SKM-1 (cell line): Measurements from ENCODE around the gene MCC.
A peak's percentile ranks its signal among the peaks of the same experiment; 100 is the strongest.

ENCODE experiments used
- DNase-seq: peaks from one replicate; lab custom pipeline; 2025; ENCODE audit not compliant: unreplicated experiment; lab: John Stamatoyannopoulos, UW

The MCC gene

DNA sequence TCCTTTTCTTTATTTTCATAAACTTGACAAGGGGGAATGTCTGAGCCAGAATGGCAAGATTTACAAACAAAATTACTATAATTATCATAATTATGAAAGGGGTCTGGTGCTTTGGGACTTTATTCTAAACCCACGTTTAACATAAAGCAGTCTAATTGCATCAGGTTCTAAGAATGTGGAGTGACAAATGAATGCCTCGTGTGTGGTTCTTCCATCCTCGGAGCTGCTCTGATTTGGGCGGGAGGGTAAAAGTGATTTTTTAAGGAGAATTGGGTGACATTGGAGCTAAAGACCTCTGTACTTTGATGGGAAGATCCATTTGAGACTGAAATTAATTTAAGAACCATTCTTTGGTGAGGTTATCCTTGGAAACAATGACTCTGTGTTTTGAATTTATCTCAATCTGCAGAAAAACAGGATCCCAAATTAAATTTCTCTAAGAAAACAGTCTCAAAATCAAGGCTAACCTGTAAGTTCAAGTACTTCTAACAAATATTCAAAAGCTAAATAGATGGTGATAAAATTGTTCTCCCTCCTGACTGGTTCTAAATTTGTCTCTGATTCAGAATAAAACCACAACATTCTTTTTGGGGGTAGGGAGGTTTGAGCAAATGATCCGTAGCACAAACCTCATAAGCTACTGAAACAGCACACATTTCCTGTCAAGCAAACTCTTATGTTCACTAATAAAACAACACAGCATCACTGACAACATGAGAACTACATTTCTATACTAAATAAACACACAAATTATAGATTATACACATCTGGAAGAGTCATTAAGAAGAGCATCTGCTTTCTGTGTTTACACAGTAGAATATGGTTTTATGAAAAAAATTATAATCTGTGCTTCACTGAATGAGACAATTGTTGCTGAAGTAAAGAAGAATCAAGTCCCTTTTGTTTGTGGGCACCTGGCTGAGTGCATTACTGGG, 426.1 kb downstream of the MCC start:
- no peak for DNase-seq

DNA sequence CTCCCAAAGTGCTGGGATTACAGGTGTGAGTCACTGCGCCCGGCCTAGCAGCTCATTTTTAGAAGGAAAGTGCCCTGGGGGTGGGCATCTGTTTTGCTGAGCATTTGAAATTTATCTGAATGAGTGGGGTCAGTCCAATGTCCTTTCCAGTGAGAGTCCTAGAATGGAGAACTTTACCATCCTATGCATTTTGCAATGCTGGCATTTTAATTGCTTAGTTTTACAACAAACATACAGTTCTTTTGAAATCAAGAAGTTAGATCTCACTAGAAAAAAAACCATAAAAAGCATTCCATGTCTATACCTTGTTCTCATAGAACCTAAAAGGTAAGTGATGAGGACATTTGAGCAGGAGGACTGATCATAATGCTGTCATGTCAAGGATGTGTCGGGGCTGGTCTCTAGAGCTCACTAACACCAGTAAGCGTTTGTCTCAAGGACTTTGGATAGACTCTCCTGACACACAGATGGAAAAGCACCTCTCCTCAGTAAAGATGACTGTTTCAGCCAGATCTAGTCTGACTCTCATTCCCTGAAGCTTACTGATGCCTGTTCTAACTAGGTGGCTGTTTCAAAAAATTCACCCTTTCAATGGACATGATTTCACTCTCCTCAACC, 427.7 kb downstream of the MCC start:
- no peak for DNase-seq

DNA sequence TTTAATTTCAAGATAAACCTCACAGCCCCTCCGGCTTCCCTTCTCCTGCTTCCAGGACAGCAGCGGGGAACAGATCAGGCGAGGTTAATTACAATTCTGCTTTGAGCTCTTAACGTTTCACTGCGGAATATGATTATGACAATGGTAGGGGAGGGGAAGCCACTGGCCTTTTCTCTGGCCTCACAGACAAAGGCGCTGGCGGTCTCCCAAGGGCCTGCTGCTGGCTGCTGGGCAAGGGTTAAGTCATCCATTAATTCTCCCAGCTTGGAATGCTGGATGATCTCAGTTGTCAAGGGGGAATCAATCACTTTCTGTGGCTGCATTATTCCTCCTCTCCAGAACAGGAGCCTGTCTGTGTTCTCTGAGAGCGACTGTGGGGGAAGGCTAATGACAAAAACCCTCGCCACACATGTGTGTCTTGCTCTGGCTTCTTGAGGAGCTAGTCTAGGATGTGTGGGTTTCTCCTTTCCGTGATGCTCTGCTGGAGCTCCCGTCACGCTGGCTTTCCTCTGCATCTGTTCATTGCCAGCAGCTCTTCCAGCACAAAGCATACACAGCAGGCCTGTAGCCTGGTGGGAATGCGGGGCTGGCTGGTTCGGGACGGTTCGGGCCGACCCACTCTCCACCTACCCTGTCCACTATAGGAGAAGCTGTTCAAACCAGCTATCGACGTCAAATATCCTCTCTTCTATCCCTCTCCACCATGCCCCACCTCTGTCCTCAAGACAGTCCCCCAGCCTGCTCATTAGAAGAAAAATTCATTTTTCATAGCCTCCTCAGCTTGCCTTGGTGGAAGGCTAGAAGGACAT, 428.8 kb downstream of the MCC start:
- DNase-seq, result no peak

DNA sequence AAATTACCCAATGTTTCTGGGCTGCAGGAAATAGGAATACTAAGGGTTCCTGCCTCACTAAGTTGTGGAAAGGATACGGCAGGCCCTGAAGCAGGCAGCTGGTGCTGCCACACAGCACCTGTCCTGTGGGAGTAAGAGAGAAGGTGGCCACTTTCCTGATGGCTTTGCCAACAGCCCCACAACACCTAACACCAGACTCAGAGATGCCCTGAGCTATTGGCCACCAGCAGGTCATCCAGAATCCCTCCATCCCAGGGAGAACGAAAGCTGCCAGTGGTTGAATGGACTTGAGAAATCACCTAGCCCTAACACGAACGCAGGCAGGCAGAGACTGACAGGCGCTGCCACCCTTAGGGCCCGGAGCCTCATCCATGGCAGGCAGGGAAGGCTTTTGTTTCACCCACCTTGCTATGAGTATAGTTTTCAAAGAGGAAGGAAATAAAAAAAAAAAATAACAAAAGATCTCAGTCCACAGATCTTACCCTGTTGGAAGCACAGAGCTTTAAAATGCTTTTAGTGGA, 429.5 kb downstream of the MCC start:
- DNase-seq, result no peak

DNA sequence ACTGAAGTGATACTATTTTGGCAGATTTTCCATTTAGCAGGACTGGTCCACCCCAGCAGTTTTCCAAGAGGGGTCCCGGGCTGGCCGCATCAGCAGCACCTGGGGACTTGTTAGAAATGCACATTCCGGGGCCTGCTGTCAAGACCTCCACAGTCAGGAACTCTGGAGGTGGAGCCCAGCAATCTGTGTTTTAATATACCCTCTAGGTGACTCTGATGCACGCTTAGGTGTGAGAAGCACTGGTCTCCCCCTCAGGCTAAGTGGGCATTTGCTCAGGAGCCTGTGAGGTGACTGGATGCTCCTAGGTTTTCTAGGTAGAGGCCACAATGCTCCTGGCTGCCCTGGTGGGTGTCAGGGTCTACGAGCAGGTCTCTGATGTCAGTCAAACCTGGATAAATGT, 430.0 kb downstream of the MCC start:
- no peak for DNase-seq

DNA sequence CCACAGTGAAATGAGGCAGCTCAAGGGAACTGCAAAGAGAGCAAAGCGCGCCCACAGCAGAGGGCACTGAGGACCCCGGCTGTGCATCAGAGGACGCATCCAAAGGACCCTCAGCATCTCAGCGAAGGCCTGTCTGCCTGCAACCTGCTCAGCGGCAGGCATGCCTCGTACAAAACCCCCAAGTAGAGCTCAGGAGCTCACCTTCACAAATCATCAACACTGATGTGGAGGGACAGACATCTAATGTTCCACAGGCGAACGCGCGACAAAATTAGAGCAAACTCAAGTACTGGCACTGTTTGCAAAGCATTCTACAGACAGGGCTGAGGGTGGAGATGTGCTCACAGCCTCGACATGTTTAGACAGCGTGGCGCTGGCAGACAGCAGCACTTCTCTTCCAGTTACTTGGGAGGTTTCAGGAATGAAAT, 430.7 kb downstream of the MCC start:
- DNase-seq, result no peak

DNA sequence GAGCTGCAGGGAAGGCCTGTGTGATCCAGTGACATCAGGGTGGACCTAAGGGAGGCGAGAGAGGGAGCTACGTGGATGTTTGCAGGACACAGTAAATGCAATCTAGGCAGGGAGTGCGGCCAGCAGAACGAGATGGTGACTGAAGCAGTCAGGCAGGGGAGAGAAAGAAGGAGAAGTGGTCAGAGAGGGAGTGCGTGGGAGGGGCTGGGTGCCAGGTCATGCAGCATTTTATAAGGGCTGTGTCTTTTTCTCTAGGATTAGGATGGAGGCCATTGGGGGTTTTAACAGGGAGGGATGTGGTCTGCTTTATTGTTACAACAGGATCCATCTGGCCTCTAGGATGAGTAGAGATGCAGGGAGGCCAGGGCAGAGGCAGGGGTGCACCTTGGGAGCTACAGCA, 431.3 kb downstream of the MCC start:
- DNase-seq, result peak; percentile 19

DNA sequence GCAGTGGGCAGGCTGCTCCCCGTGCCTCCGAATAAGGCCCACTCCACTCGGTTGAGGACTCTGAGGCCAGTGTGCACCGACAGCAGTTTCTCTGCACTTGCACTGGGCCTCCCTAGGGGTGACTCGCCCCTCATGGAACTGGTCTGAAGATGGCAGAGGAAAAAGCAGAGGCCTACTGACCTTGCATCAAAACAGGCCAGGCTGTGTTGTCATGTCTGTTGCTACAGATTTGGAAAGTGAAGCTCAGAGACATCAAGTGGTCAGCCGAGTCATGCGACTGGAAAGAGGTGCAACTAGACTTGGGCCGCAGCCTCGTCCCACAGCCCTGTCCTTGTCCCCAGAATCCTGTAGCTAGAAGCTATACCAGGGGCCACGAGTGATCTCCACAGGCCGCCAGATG, 433.4 kb downstream of the MCC start:
- DNase-seq, result no peak

DNA sequence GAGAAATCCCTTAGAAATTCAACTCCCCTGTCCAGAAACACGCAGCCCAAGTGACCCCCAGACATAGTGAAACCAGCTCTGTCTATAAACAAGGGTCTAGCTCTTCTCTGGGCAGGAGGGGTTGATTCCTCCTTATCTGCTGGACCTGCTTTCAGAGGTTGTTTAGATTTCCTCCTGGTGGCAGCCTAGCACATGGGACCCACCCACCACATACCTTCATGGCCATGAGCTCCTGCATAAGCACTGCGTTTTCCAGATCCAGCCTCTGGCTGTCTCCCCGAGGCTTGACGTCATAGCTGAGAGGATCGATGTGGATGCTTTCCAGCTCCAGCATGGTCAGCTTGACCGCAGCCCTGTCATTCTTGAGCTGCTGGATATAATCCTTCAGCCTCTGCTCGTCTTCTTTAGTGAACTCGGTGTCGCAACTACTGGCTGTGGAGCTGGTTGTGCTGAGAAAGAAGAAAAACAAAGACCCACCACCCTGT, 434.7 kb downstream of the MCC start:
- DNase-seq, result no peak

DNA sequence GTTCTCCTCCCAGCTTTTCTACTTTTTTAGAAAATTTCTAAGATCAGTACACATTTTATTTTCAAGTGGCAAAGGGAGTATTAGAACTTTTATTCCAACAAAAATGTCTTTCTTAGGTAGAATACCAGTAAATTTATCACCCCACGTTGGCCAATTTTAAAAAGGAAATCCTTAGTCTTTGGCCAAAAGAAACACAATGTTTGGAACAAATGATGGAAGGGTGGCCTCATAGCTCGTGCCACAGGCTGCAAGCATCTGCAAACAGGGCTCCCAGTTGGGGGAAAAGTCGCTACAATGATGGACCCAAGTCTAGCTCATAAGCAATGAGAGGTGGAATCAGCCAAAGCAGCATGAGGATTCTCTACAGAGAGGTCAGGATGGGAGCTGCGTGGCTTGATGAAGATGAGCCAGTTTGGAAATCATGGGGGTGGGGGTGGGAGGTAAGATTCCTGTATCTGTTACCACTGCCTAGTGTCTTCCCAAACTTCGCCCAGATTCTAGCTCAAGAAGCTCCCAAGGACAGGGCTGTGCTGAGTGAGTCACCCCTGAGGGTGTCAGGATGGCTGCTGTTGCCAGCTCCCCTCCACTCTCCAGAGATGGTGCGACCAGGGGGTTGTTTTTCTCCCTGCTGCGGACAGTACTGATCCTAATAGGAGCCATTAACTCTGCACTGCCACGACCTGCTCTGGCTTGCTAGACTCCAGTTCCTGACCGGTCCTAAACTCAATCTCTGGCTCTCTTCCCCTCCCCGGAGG, 436.0 kb downstream of the MCC start:
- no peak for DNase-seq

DNA sequence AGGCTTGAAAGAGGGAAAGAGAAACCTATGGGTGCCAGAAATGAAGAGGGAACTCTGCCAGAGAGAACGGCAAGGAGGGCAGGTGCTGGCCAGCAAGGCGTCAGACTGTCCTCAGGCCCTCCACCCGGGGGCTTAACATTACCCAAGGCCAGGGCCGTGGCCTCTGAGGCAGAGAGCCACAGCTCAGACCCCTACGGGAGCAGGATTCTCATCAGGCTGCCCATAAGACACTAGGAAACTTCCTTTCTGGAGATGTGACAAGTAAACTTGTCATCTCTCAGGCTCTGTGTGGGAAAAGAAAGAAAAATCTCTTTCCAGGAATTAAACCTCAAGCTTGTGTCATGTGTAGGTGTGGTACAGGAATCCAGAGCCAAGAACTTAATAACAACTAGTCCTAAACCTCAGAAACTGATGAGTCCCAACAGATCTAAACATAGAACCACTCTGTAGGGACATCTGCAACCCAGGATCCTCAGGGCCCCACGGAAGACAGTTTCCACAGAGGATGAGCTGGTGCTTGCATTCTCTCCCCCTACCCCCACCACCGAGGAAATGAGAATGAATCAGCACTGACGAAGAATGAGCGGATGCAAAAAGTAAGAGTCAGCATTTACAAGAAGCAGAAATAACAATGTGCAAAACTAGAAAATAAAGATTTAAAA, 437.4 kb downstream of the MCC start:
- DNase-seq, result no peak

DNA sequence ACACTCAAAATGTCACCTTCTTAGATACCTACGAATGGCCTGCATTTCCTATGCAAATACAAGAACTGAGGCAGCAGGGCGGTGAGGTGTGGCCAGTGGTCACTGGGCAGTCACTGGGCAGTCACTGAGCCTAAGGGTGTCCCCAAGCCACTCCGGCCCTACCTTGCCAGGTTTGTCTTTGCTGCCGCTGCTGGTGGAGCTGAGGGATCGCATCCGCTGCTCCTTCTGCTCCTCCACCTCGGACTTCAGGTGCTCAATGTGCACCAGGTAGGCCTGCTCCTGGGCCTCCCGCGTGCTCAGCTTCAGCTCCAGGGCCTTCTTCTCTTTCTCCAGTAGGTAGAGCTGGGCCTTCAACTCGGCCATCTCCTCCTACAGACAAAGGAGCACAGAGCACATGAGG, 439.3 kb downstream of the MCC start:
- DNase-seq, result no peak

DNA sequence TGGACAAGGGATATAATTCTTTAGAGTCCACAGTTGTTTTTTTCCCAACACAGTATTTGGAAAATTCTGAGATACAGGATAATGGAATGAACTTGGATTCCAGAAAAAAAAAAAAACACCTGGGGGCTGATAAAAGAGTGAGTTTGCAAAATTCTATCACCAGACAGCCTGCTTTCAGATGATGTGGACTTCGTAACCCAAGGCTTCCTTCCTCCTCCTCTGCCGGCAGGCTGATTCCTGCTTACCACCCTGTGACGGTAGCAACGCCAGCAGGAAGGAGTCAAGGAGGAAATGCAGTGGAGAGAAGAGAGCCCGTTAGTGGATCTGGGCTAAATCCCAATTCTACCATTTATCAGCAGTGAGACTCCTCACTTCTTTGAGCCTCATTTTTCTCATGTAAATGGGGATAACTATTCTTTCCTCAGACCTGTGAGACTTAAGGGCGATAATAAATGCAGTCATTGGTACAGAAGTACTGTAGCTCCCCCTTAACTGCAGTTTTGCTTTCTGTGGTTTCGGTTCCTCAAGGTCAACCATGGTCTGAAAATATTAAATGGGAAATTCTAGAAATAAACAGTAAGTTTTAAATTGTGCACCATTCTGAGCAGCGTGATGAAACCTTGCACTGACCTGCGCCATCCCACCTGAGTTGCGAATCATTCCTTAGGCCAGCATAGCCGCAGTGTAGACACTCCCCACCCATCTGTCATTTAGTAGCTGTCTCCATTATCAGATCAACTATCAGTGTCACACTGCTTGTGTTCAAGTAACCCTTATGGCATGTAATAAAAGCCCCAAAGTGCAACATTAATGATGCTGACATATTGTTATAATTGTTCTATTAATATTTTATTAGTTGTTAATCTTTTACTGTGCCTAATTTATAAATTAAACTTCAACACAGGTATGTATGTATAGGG, 440.3 kb downstream of the MCC start:
- DNase-seq, result peak; percentile 39

DNA sequence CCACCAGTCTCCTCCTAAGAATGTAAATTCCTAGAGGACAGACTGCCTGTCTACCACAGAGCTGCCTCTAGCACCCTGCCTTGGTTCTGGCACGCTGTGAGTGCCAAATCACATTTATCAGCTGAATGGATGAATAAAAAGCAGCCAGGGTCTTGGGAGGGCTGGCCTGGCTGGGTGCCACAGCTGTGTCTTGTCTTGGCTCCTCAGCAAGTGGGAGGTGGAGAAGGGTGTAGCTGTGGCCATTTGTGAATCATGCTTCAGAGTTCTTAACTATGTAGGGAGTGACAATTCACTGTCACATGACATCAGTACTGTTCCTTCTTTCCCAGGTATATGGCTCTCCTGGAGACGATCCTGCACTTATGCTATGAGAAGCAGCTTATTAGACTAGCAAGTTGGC, 441.0 kb downstream of the MCC start:
- DNase-seq, result no peak

DNA sequence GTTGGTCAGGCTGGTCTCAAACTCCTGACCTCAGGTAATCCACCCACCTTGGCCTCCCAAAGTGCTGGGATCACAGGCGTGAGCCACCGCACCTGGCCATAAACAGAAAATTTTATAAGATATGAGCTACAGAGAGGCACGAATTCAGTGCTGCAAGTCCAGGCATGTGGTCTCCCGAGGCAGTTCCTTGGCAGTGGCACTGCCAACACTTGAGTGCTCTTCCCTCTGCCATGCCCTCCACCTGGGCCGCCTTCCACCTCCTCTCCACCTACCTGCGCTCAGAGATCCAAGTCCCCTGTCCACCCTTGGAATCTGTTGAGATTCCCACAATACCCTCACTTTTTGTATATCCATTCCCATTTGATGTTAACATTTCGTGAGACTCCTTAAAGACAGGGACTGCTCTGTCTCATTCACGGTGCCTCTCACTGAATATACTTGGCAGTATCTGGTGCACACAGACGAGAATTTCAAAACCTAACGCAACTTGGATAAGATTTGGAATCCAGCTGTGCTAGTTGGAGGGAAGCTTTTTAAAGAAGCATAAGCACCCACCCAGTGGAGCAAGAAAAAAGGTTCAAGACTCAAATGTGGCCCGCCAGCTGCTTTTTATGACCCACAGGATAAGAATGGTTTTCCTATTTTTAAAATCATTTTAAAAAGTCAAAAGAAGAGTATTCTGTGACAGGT, 443.3 kb downstream of the MCC start:
- DNase-seq, result no peak

DNA sequence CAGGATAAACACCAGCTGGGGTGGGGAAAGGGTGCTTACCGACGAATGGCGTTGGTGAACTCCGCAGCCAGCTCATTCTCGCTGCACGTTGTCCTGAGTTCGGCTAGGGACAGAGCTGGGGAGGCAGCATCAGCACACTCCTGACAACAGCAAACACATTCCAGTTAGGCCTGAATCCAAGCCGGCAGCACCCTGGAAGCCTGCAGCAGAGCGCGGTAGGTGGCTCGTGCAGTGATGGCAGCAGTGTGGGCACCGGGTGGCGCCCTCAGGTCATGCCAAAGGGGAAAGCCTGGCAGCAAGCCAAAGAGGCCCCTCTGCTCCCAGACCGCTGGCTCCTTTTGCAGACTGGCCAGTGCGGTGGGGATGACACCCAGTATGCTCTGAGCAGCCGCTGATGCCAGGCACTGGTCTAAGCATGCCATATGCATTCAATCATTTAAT, 444.7 kb downstream of the MCC start:
- no peak for DNase-seq

DNA sequence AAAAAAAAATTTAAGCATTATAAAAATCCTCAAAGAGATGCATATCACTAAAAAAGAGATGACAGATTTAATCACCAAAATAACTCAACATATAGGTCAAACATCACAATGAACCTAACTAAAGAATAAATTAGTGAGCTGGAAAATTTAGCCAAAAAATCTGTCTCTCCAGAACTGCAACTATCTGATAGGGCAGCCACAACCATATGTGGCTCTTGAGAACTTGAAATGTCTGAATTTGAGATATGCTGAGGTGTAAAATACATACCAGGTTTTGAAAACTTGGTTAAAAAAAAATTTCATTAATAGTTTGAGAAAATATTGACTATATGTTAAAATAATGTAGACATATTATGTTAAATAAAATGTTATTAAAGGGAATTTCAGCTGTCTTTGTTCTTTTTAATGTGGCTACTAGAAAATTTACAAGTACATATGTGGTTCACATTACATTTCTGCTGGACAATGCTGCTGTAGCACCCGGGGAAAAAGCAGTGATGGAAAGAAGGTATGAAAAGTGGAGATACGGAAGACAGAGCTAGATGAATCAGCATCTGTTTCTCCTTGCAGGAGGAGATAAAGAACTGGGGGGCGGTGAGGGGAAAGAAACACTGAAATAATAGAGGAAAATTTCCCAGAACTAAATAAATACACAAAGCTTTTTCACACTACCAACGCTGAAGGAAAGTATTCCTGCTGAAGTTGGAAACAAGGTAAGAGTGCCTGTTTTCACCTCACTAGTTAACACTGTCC, 445.6 kb downstream of the MCC start:
- no peak for DNase-seq
